ENCODE measurements around the gene PPP2R2C. TPM values are rescaled to one million over a fixed set of nuclear protein-coding genes. Genes with fewer than 3 reads are reported as not detected.

Gene PPP2R2C
- total and polyA plus RNA-seq, 2 experiments from 2014 or later, result not detected

DNA sequence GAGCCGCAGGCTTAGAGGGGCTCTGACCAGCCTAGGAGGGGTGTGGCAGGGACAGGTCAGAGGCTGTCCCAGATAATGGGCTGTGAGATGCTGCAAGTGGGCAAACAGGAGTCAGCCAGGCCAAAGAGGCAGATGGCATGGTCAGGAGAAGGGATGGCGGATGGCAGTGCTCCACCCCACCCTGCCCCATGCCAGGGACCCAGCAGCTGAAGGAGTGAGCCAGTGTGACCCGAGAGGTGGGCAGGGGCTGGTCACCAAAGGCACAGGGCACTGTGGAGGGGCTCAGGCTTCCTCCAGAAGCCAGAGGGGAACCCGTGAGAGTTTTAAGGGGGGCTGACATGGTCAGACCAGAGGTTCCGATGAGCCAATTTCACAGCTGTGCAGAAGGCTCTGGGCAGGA lies 105.8 kb downstream of the PPP2R2C start:
- no peaks in the 10 kb centered on the region for H3K9me3 ChIP-seq (ENCODE audit: low read depth)
- H3K4me1 ChIP-seq (ENCODE audit: insufficient read depth), result no peaks in the 10 kb centered on the region
- H3F3A ChIP-seq (ENCODE audit: insufficient read depth), result no peaks in the 10 kb centered on the region
- H4K20me1 ChIP-seq (ENCODE audit: insufficient read depth), result no peaks in the 10 kb centered on the region
- no peak overlapping the region for H3K27ac ChIP-seq
- no peak overlapping the region for H2AFZ ChIP-seq
- no peak overlapping the region for H3K4me3 ChIP-seq
- WGBS, 2 experiments (ENCODE audit: low coverage in 1 of 2, low lambda C conversion rate in 2 of 2, missing lambda C conversion rate in 2 of 2), result 34 to 36% methylated on average over 5 of the region's 5 CpGs
- in situ Hi-C loops (cut with MboI), result no loop called here
- H3K9ac ChIP-seq, result no peak overlapping the region
- H3K4me2 ChIP-seq (ENCODE audit: unreplicated experiment), result no peak overlapping the region
- H3K27me3 ChIP-seq (replicated peaks; ENCODE audit: insufficient read depth), result peaks cover 17% of the 10 kb centered on the region
- no peaks in the 10 kb centered on the region for H3K36me3 ChIP-seq (ENCODE audit: low read depth)
- H3K9me2 ChIP-seq (ENCODE audit: insufficient read depth), result no peaks in the 10 kb centered on the region
- TF ChIP-seq EZH2 (IDR thresholded peaks at IDR 0.05; ENCODE audit: insufficient read depth, poor library complexity, severe bottlenecking) (no peak), EZH2phosphoT487 (IDR thresholded peaks at IDR 0.05; ENCODE audit: insufficient read depth, low read depth) (no peak)
- no peak for DNase-seq
- no peaks in the 10 kb centered on the region for H3K79me2 ChIP-seq (ENCODE audit: insufficient read depth)

DNA sequence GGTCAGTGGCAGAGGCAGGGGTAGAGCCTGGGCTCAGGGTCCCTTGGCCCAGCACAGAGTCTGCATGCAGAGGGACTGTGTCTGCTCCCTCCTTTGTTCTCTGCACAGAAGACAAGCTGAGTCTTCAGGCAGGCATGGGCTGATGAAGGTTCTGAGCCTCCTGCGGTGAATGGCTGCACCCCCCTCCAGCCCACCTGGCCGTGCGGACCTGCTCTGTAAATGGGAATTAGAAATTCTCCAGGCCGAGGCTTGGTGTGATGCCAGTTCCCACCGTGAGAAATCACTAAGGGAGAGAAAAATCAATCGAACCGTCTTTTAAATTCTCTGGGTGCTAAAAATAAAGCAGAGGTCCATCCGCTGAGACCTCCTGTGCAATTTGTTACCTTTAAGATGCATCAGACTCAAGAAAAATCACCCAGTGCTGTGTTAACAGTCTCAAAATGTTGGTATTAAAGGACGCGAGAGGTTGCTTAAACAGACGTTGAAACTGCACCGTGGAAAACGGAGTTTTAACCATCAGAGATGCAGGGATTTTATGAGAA lies 106.8 kb downstream of the PPP2R2C start:
- Histone ChIP-seq H3F3A (ENCODE audit: insufficient read depth) (no peaks in the 10 kb centered on the region), H3K79me2 (ENCODE audit: insufficient read depth) (no peaks in the 10 kb centered on the region), H3K9ac (no peak overlapping the region), H2AFZ (no peak overlapping the region), H3K27me3 (replicated peaks; ENCODE audit: insufficient read depth) (peaks cover 15% of the 10 kb centered on the region), H3K4me1 (ENCODE audit: insufficient read depth) (no peaks in the 10 kb centered on the region), H3K4me2 (ENCODE audit: unreplicated experiment) (no peak overlapping the region), H3K27ac (no peak overlapping the region), H3K4me3 (no peak overlapping the region), H4K20me1 (ENCODE audit: insufficient read depth) (no peaks in the 10 kb centered on the region), H3K9me2 (ENCODE audit: insufficient read depth) (no peaks in the 10 kb centered on the region), H3K9me3 (ENCODE audit: low read depth) (no peaks in the 10 kb centered on the region), H3K36me3 (ENCODE audit: low read depth) (no peaks in the 10 kb centered on the region)
- 63 to 68% methylated on average over 13 of the region's 13 CpGs for WGBS, 2 experiments (ENCODE audit: low coverage in 1 of 2, low lambda C conversion rate in 2 of 2, missing lambda C conversion rate in 2 of 2)
- no peak for TF ChIP-seq EZH2phosphoT487 (IDR thresholded peaks at IDR 0.05; ENCODE audit: insufficient read depth, low read depth)
- no peak for TF ChIP-seq EZH2 (IDR thresholded peaks at IDR 0.05; ENCODE audit: insufficient read depth, poor library complexity, severe bottlenecking)
- in situ Hi-C loops (cut with MboI), result no loop called here
- no peak for DNase-seq

DNA sequence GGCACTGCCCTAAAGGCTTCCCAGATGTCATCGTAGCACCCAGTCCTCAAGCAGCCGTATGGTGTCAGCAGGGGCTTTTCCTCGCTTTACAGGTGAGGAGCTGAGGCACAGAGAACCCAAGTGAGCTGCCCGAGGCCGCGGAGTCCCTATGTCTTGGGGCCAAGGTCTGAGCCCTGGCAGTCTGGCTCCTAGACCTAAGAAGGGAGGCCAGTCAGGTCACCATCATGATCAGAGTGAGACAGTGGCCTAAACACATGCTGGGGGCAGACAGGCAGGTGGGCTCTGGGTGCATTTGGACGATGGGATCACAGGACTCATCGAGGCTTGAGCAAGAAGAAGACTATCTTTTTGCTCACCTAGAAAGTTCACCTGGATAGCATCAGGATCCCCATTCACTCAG lies 107.8 kb downstream of the PPP2R2C start:
- Histone ChIP-seq H3F3A (ENCODE audit: insufficient read depth) (no peaks in the 10 kb centered on the region), H3K79me2 (ENCODE audit: insufficient read depth) (no peaks in the 10 kb centered on the region)
- in situ Hi-C loops (cut with MboI), result no loop called here

DNA sequence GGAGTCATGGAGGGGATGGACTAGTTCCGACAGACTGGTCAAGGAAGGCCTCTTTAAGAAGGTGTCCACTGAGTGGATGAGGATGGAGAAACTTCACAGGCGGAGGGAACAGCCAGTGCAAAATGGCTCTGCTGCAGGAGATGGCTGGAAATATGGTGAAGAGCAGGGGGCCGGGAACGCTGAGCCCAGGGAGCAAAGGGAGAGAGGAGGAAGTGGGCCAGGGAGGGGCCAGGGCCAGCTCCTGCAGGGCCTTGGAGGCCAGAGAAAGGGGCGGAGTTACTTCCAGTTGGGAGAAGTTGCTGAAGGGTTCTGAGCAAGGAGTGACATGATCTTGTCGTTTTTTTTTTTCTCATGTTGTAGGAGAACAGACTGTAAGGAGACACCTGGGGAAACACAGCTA lies 108.3 kb downstream of the PPP2R2C start:
- DNase-seq, result no peak
- Histone ChIP-seq H3K27me3 (replicated peaks; ENCODE audit: insufficient read depth) (peaks cover 20% of the 10 kb centered on the region), H3K27ac (no peak overlapping the region), H3F3A (ENCODE audit: insufficient read depth) (no peaks in the 10 kb centered on the region), H3K9me2 (ENCODE audit: insufficient read depth) (no peaks in the 10 kb centered on the region), H3K9ac (no peak overlapping the region), H3K36me3 (ENCODE audit: low read depth) (no peaks in the 10 kb centered on the region), H3K4me2 (ENCODE audit: unreplicated experiment) (no peak overlapping the region), H3K9me3 (ENCODE audit: low read depth) (no peaks in the 10 kb centered on the region), H3K79me2 (ENCODE audit: insufficient read depth) (no peaks in the 10 kb centered on the region), H3K4me3 (no peak overlapping the region), H3K4me1 (ENCODE audit: insufficient read depth) (no peaks in the 10 kb centered on the region), H4K20me1 (ENCODE audit: insufficient read depth) (no peaks in the 10 kb centered on the region), H2AFZ (no peak overlapping the region)
- TF ChIP-seq EZH2 (IDR thresholded peaks at IDR 0.05; ENCODE audit: insufficient read depth, poor library complexity, severe bottlenecking) (no peak), EZH2phosphoT487 (IDR thresholded peaks at IDR 0.05; ENCODE audit: insufficient read depth, low read depth) (no peak)
- WGBS, 2 experiments (ENCODE audit: low coverage in 1 of 2, low lambda C conversion rate in 2 of 2, missing lambda C conversion rate in 2 of 2), result 35 to 37% methylated on average over 6 of the region's 6 CpGs
- in situ Hi-C loops (cut with MboI), result no loop called here

More for the DNA sequence above, 107.8 kb downstream of the PPP2R2C start:
- peaks cover 20% of the 10 kb centered on the region for H3K27me3 ChIP-seq (replicated peaks; ENCODE audit: insufficient read depth)
- WGBS, 2 experiments (ENCODE audit: low coverage in 1 of 2, low lambda C conversion rate in 2 of 2, missing lambda C conversion rate in 2 of 2), result 64 to 65% methylated on average over 8 of the region's 8 CpGs
- TF ChIP-seq EZH2phosphoT487 (IDR thresholded peaks at IDR 0.05; ENCODE audit: insufficient read depth, low read depth), result no peak
- no peak for TF ChIP-seq EZH2 (IDR thresholded peaks at IDR 0.05; ENCODE audit: insufficient read depth, poor library complexity, severe bottlenecking)
- no peak overlapping the region for H3K4me2 ChIP-seq (ENCODE audit: unreplicated experiment)
- H3K9me2 ChIP-seq (ENCODE audit: insufficient read depth), result no peaks in the 10 kb centered on the region
- DNase-seq, result no peak
- no peak overlapping the region for H3K9ac ChIP-seq
- H3K9me3 ChIP-seq (ENCODE audit: low read depth), result no peaks in the 10 kb centered on the region
- no peak overlapping the region for H3K4me3 ChIP-seq
- H3K36me3 ChIP-seq (ENCODE audit: low read depth), result no peaks in the 10 kb centered on the region
- H4K20me1 ChIP-seq (ENCODE audit: insufficient read depth), result no peaks in the 10 kb centered on the region
- H2AFZ ChIP-seq, result no peak overlapping the region
- no peaks in the 10 kb centered on the region for H3K4me1 ChIP-seq (ENCODE audit: insufficient read depth)
- H3K27ac ChIP-seq, result no peak overlapping the region

DNA sequence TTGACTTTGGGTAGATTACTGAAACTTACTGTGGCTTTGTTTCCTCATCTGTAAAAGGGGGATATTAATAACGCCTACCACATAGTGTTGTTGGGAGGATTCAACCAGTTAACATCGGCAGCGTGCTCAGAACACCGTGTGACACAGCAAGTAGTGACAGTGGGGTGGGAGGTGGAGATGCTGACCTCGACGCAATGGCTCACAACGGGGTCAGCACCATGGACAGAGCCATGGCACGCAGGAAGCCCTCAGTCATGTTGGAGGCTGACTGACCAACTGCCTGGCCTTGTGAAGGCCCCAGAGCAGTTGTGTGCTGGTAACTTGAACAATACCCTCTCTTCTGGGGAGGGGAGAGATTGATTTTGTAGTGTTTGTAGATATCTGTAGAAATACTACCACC lies 109.5 kb downstream of the PPP2R2C start:
- H3K9ac ChIP-seq, result no peak overlapping the region
- H3K9me2 ChIP-seq (ENCODE audit: insufficient read depth), result no peaks in the 10 kb centered on the region
- H3K4me1 ChIP-seq (ENCODE audit: insufficient read depth), result no peaks in the 10 kb centered on the region
- no peak overlapping the region for H3K27ac ChIP-seq
- H3K27me3 ChIP-seq (replicated peaks; ENCODE audit: insufficient read depth), result peaks cover 20% of the 10 kb centered on the region
- no peak overlapping the region for H3K4me3 ChIP-seq
- TF ChIP-seq EZH2phosphoT487 (IDR thresholded peaks at IDR 0.05; ENCODE audit: insufficient read depth, low read depth) (no peak), EZH2 (IDR thresholded peaks at IDR 0.05; ENCODE audit: insufficient read depth, poor library complexity, severe bottlenecking) (no peak)
- no peaks in the 10 kb centered on the region for H4K20me1 ChIP-seq (ENCODE audit: insufficient read depth)
- peak; percentile 49 for DNase-seq
- H3K4me2 ChIP-seq (ENCODE audit: unreplicated experiment), result no peak overlapping the region
- in situ Hi-C loops (cut with MboI), result no loop called here
- H3K9me3 ChIP-seq (ENCODE audit: low read depth), result no peaks in the 10 kb centered on the region
- 15 to 17% methylated on average over 8 of the region's 8 CpGs for WGBS, 2 experiments (ENCODE audit: low coverage in 1 of 2, low lambda C conversion rate in 2 of 2, missing lambda C conversion rate in 2 of 2)
- no peaks in the 10 kb centered on the region for H3K36me3 ChIP-seq (ENCODE audit: low read depth)
- H3F3A ChIP-seq (ENCODE audit: insufficient read depth), result no peaks in the 10 kb centered on the region
- no peak overlapping the region for H2AFZ ChIP-seq
- no peaks in the 10 kb centered on the region for H3K79me2 ChIP-seq (ENCODE audit: insufficient read depth)
